ENCODE measurements around the gene GAB1. TPM values are rescaled to one million over a fixed set of nuclear protein-coding genes. Genes with fewer than 3 reads are reported as not detected.

The GAB1 gene
- total and polyA plus RNA-seq, 2 of the 13 experiments (the other 11 are each of a cell fraction or from before 2014, with no cell fraction given) = 8.7 to 14.7 TPM

DNA sequence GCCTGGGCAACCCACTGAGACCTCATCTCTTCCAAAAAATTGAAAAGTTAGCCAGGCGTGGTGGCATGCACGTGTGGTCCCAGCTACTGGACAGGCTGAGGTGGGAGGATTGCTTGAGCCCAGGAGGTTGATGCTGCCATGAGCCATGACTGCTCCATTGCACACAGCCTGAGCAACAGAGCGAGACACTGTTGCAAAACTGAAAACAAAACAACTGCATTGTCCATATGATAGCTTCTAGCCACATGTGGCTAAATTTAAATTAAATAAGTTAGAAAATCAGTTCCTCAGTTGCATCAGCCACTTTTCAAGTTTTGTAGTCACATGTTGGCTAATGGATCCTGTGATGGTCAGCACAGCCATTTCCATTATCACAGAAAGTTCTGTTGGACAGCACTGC is 67.9 kb downstream of the GAB1 start (continued):
- TF ChIP-seq PCBP2 (optimal IDR thresholded peaks at IDR 0.05; ENCODE audit: low read depth, low read length, poor library complexity, severe bottlenecking) (no peak), PLRG1 (conservative IDR thresholded peaks at IDR 0.05) (no peak), ZNF577 (CRISPR knock-in tag; IDR thresholded peaks at IDR 0.05; ENCODE audit: borderline replicate concordance, low read depth) (no peak), ZNF782 (CRISPR knock-in tag; IDR thresholded peaks at IDR 0.05; ENCODE audit: borderline replicate concordance) (no peak), ZNF205 (CRISPR knock-in tag; IDR thresholded peaks at IDR 0.05) (no peak)

DNA sequence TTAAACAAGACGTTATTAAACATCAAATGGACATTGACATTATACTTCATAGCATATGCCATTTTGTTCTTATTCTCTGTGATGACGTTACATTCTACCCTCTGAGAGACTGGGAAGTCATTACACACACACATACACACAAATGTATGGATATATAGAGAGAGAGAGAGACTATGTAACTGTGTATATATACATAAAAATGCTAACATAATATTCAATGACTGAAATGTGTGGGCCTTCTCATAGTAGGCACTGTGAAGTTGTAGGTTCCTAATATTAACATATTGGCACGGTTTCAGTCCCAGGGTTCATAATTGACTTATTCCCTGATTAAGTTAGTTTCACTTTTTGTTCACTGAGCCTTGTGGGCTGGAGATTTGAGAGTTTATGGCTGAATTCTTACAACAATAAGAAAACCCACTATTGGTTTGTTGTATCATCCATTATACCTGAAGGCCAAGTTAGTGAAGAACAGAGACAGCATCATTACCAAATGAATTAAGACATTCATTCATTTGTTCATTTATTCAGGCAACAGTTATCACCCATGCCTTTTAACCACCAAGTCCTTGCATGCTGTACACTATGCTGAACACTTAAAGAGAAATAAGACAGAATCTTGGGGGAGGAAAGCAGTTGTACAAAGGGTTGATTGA is 68.5 kb downstream of the GAB1 start:
- peaks cover 7% of the 10 kb centered on the region; the same call in 1 of the 2 replicates for H3K4me1 ChIP-seq (ENCODE audit: insufficient read depth, low read length)
- CTCF ChIA-PET (ENCODE audit: low intra/inter-chr PET ratio, low total read pairs) = no interaction called here
- H3K79me2 ChIP-seq (ENCODE audit: insufficient read depth, low read length) = peaks cover 2% of the 10 kb centered on the region
- 97% methylated on average over 3 of the region's 3 CpGs for WGBS (ENCODE audit: low lambda C conversion rate)
- BruUV-seq (replicated peaks) = no TSS peak
- no peak overlapping the region for H3K4me3 ChIP-seq (replicated peaks in 1 of 3; ENCODE audit: insufficient read depth in 1 of 3, low read depth in 2 of 3, low read length in 3 of 3)
- ATAC-seq = no peak
- POLR2A ChIA-PET = no interaction called here
- no peaks in the 10 kb centered on the region for H3K9me3 ChIP-seq (ENCODE audit: low read length)
- H4K20me1 ChIP-seq (ENCODE audit: insufficient read depth, low read length) = no peaks in the 10 kb centered on the region; the same call in 1 of the 2 replicates
- H3K36me3 ChIP-seq (replicated peaks in 1 of 2; ENCODE audit: control insufficient read depth in 1 of 2, insufficient read depth in 2 of 2, low read length in 2 of 2) = no peaks in the 10 kb centered on the region
- H3K27me3 ChIP-seq (ENCODE audit: control insufficient read depth in 1 of 2, insufficient read depth in 2 of 2, low read length in 2 of 2) = no peaks in the 10 kb centered on the region
- H3K4me2 ChIP-seq (ENCODE audit: low read depth, low read length) = no peak overlapping the region
- DNase-seq (ENCODE audit: low spot score) = no peak
- no peak overlapping the region for H2AFZ ChIP-seq (ENCODE audit: low read length)
- no peak for FAIRE-seq
- no peak overlapping the region for H3K9ac ChIP-seq (ENCODE audit: insufficient read depth, low read depth, low read length)
- no peak overlapping the region for H3K27ac ChIP-seq (ENCODE audit: extremely low read length, insufficient read depth, low read length)
- in situ Hi-C loops (cut with HindIII; ENCODE audit: extremely low pct_ligation_motif_present, low pct_unique_long_range_greater_than_20kb) (no loop called here), intact Hi-C loops (cut with micrococcal nuclease; ENCODE audit: unreplicated experiment) (no loop called here)
- TF ChIP-seq ZNF761 (CRISPR knock-in tag; conservative IDR thresholded peaks at IDR 0.05) (no peak), SMARCE1 (IDR thresholded peaks at IDR 0.05; ENCODE audit: borderline replicate concordance) (no peak), PHF21A (CRISPR knock-in tag; IDR thresholded peaks at IDR 0.05) (no peak), POLR2AphosphoS2 (IDR thresholded peaks at IDR 0.05; ENCODE audit: low read depth, low read length) (no peak), ZNF879 (CRISPR knock-in tag; IDR thresholded peaks at IDR 0.05) (no peak), ATF7 (IDR thresholded peaks at IDR 0.05) (no peak), ATF7 (CRISPR knock-in tag; IDR thresholded peaks at IDR 0.05) (no peak), PHB2 (IDR thresholded peaks at IDR 0.05; ENCODE audit: partially characterized antibody) (no peak), GFI1 (CRISPR knock-in tag; IDR thresholded peaks at IDR 0.05; ENCODE audit: borderline replicate concordance) (no peak), REXO4 (CRISPR knock-in tag; IDR thresholded peaks at IDR 0.05; ENCODE audit: borderline replicate concordance) (no peak), KLF15 (CRISPR knock-in tag; IDR thresholded peaks at IDR 0.05; ENCODE audit: borderline replicate concordance) (no peak), ZNF317 (CRISPR knock-in tag; IDR thresholded peaks at IDR 0.05) (no peak), ZNF501 (CRISPR knock-in tag; IDR thresholded peaks at IDR 0.05) (no peak), DBP (CRISPR knock-in tag; IDR thresholded peaks at IDR 0.05; ENCODE audit: not compliant biosample characterization) (no peak), KAT2B (IDR thresholded peaks at IDR 0.05; ENCODE audit: borderline replicate concordance, low read depth, low read length) (no peak), FIP1L1 (IDR thresholded peaks at IDR 0.05; ENCODE audit: borderline replicate concordance, insufficient read depth, low read depth, low read length) (no peak), ZNF33B (CRISPR knock-in tag; IDR thresholded peaks at IDR 0.05) (no peak)
- TF ChIP-seq, protein P1, sequence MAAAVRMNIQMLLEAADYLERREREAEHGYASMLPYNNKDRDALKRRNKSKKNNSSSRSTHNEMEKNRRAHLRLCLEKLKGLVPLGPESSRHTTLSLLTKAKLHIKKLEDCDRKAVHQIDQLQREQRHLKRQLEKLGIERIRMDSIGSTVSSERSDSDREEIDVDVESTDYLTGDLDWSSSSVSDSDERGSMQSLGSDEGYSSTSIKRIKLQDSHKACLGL (CRISPR knock-in tag; IDR thresholded peaks at IDR 0.05) = no peak
- TF ChIP-seq, protein P2, sequence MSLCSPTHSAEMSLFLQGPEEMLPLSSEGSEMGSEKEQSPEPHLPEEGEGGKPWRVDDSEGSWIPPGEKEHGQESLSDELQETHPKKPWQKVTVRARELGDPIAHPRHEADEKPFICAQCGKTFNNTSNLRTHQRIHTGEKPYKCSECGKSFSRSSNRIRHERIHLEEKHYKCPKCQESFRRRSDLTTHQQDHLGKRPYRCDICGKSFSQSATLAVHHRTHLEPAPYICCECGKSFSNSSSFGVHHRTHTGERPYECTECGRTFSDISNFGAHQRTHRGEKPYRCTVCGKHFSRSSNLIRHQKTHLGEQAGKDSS (CRISPR knock-in tag; IDR thresholded peaks at IDR 0.05; ENCODE audit: borderline replicate concordance, low read depth) = no peak
